ENCODE measurements around the gene PRR13.

PRR13 gene

GRCh38 chr12:53431187-53431586, 10.3 kb upstream of the PRR13 start:
- in situ Hi-C loops (cut with MboI; ENCODE audit: low sequenced_read_pairs) = loop anchor here (25.0 kb wide), 1 partner anchor 94 kb away; the partner anchor contains the start of gene SP7

GRCh38 chr12:53435326-53435725, 6.2 kb upstream of the PRR13 start:
- in situ Hi-C loops (cut with MboI; ENCODE audit: low sequenced_read_pairs) = loop anchor here (25.0 kb wide), 1 partner anchor 98 kb away; the partner anchor contains the start of gene SP7

DNA sequence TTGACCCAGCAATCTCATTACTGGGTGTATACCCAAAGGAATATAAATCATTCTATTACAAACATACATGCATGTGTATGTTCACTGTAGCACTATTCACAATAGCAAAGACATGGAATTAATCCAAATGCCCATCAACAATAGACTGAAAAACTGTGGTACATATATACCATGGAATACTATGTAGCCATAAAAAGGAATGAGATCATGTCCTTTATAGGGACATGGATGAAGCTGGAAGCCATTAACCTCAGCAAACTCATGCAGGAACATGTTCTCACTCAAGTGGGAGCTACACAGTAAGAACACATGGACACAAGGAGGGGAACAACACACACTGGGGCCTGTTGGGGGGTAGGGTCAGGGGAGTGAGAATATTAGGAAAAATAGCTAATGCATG, 2.0 kb upstream of the PRR13 start:
- in situ Hi-C loops (cut with MboI; ENCODE audit: low sequenced_read_pairs) = loop anchor here (25.0 kb wide), 1 partner anchor 102 kb away; the partner anchor contains the start of gene SP7

DNA sequence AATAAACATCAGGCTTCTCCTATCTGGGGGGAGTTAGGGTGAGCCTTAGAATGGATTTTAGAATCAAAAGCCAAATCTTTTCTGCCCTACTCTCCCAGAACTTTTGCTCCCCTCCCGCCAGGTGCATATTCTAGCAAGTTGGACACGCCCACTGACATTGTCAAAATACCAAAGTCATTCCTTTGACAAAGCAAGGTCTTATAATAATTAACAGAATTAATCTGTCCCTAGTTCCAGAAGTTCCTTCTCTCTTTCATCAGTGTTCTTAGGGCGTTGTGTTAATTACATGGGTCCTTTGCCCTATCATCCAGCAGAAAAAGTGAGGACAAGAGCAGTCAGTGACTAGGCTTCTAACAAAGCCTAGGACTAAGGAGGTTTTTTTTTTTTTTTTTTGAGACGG, 2.4 kb downstream of the PRR13 start:
- in situ Hi-C loops (cut with MboI; ENCODE audit: low sequenced_read_pairs) = loop anchor here (25.0 kb wide), 1 partner anchor 107 kb away; the partner anchor contains the start of gene SP7

DNA sequence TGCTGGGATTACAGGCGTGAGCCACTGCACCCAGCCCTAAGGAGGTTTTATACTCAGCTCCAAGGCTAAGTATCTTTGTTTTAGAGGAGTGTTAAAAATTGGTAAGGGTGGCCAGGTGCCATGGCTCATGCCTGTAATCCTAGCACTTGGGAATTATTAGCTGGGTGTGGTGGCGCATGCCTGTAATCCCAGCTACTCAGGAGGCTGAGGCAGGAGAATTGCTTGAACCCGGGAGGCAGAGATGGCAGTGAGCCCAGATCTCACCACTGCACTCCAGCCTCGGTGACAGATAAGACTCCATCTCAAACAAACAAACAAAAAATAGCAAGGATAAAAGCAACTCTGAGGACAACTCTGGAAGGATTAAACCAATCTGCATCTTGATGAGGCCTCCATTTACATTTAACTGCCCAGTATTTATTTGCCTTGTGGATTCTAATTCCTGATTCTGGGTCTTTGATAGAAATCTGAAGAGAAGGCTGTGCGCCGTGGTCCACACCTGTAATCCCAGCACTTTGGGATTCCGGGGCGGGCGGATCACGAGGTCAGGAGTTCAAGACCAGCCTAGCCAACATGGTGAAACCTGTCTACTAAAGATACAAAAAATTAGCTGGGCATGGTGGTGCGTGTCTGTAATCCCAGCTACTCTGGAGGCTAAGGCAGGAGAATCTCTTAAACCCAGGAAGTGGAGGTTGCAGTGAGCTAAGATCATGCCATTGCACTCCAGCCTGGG, 3.2 kb downstream of the PRR13 start:
- in situ Hi-C loops (cut with MboI; ENCODE audit: low sequenced_read_pairs) = loop anchor here (25.0 kb wide), 1 partner anchor 107 kb away; the partner anchor contains the start of gene SP7

- in situ Hi-C loops (cut with MboI; ENCODE audit: low sequenced_read_pairs) = no loop called here
Observed at GRCh38 chr12:53450936-53451335, 9.4 kb downstream of the PRR13 start.

GRCh38 chr12:53451661-53452158, 10.2 kb downstream of the PRR13 start, which contains the start of gene PCBP2:
TSS of gene PCBP2 (plus strand) at chr12:53452102. CDS start at chr12:53454801, 2,699 bp downstream.
- in situ Hi-C loops (cut with MboI; ENCODE audit: low sequenced_read_pairs) = no loop called here

DNA sequence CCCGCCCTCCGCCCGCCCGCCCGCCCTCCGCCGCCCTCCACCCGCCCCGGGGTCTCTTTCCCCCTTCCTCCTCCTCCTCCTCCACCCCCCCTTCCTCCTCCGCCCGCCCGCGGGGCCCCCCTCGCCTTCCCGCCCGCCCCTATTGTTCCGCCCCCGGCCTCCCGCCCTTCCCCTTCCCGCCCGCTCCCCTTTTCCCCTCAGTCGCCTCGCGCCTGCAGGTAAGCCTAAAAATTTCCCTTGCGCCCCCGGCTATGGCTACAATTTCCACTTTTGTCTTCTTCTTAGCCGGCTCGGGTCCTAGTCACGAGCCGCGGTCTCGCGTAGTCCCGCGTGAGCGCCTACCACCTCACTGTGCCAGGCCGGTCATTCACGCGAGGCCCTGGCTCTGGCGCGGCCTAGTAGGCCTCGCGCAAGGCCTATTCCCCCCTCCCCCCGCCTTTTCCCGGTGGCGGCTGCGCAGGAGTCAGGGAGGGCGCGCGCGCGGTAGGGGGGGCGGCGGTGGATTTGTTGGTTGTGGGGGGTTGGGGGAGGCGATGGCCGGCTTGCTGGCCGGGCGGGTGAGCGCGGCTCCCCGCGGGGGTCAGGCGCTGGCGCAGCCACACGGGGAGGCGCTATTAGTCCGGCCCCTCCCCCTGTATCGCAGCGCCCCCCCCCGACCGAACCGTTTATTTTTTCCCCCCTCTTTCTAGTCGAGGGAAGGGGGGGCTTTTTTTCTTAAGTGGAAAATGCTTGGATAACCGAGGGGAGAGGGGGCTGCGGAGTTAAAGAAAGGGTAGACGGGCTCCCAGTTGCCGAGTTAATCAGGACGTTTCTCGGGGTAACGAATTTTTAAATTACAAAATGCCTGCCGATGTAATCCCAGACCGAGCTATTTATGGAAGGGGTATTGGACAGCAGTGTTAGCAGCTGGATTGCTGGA, 10.9 kb downstream of the PRR13 start:
- in situ Hi-C loops (cut with MboI; ENCODE audit: low sequenced_read_pairs) = no loop called here

- in situ Hi-C loops (cut with MboI; ENCODE audit: low sequenced_read_pairs) = no loop called here
Observed at GRCh38 chr12:53453953-53454640, 12.6 kb downstream of the PRR13 start.

- in situ Hi-C loops (cut with MboI; ENCODE audit: low sequenced_read_pairs) = no loop called here
Observed at GRCh38 chr12:53454707-53455106, 13.2 kb downstream of the PRR13 start.

DNA sequence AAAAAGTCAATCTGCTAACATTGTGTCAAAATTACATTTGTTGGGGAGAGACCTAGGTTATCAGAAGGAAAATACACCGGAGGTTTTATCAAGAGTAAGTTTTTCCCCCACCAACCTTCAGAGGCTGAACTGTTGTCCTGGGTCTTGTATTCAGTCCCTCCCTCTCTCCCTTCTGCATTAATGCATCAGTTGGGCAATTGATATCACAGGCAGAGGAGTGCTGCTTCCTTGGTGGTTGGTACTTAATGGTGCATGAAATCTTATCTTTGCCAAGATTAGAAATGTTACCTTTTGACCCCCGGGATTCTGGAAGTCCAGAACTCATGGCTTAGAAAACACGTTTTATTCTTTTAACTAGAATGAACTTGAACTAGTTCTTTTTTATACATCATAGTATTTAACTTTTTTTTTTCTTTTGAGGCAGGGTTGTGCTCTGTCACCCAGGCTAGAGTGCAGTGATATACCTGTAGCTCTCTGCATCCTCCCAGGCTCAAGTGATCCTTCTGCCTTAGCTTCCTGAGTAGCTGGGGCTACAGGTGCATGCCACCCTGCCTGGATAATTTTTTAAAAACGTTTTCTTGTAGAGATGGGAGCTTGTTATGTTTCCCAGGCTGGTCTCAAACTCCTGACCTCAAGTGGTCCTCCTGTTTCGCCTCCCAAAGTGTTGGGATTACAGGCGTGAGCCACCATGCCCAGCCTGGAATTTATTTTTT, 15.3 kb downstream of the PRR13 start:
- in situ Hi-C loops (cut with MboI; ENCODE audit: low sequenced_read_pairs) = no loop called here

DNA sequence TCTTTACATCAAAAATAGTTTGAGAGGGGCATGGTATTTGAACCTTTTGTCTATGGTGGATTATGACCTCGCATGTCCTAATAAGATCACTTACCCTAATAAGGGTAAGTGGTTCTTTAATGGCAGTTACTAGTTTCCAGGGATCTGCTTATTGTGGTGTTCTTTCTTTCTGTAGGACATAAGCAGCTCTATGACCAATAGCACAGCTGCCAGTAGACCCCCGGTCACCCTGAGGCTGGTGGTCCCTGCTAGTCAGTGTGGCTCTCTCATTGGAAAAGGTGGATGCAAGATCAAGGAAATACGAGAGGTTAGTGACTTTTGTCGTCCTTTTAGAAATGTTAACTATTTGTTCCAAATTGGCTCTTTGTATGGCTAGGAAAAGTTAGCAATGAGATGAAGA, 17.6 kb downstream of the PRR13 start:
- in situ Hi-C loops (cut with MboI; ENCODE audit: low sequenced_read_pairs) = no loop called here

GRCh38 chr12:53461059-53461458, 19.5 kb downstream of the PRR13 start:
- in situ Hi-C loops (cut with MboI; ENCODE audit: low sequenced_read_pairs) = no loop called here

GRCh38 chr12:53461591-53461990, 20.1 kb downstream of the PRR13 start:
- in situ Hi-C loops (cut with MboI; ENCODE audit: low sequenced_read_pairs) = no loop called here

DNA sequence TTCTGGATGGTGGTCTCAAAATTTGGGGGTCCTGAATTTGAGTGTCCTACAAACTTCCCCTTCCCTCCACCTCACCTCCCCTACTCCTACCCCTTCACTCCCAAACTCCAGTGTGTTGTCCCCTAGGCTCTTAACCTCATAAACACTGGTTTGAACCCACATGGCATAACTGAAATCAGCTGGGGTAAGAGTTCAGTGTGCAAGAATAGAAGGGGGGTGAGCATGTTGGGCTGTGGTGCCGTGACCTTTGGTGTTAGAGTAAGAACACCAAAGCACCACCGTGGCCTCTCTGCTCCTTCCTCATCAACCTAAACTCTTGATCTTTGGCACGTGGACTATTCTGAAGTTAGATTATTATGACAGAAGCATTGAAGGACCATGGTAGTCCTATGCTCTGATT, 21.4 kb downstream of the PRR13 start:
- in situ Hi-C loops (cut with MboI; ENCODE audit: low sequenced_read_pairs) = no loop called here

- in situ Hi-C loops (cut with MboI; ENCODE audit: low sequenced_read_pairs) = no loop called here
Observed at GRCh38 chr12:53463802-53464560, 22.4 kb downstream of the PRR13 start.

DNA sequence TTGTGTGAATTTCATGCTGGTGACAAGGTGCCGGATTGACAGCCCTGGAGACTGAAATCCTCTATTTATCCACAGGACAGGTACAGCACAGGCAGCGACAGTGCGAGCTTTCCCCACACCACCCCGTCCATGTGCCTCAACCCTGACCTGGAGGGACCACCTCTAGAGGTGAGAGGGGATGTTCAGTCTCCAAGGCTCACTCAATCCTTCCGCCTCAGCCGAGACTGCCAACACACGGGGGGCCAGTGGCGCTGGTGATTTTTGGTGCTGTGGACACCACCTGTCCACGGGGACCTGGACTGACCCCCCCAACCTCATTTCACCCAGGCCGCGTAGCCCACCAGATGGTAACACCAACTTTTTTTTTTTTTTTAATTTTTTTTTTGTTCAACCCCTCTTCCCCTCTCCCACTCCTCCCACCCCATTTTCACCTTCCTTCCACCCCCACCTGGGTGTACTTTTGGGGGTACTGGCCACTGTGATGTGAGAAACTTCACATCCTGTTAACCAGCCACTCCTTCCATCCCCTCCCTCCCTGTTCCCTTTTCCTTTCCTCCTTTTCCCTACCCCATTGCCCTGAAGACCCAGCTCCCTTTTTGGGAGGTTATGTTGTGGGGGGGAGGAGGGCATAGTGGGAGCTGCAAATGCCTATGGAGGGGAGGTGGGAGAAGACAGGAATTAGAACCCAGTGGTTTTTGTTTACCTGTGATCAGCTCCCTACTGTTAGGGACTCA, 23.3 kb downstream of the PRR13 start:
- in situ Hi-C loops (cut with MboI; ENCODE audit: low sequenced_read_pairs) = no loop called here

GRCh38 chr12:53465679-53466078, 24.1 kb downstream of the PRR13 start:
- in situ Hi-C loops (cut with MboI; ENCODE audit: low sequenced_read_pairs) = no loop called here

GRCh38 chr12:53466640-53467039, 25.1 kb downstream of the PRR13 start:
- in situ Hi-C loops (cut with MboI; ENCODE audit: low sequenced_read_pairs) = no loop called here

Data from hTERT RPE-1 (cell line).